H1 (cell line): Measurements from ENCODE around the gene LYPD4. TPM values are rescaled to one million over a fixed set of nuclear protein-coding genes. Genes with fewer than 3 reads are reported as not detected.

Experiments
- CTCF ChIA-PET: fragments of 300-600 bp; sonication (Branson Sonifier 250); formaldehyde crosslinking; loops from one replicate; lab custom pipeline; 2021; ENCODE audit not compliant: partially characterized antibody; lab: Charles Lee
- POLR2A ChIA-PET: fragments of 300-600 bp; sonication (Branson Sonifier 250); formaldehyde crosslinking; loops from one replicate; lab custom pipeline; 2021; ENCODE audit warnings: inconsistent platforms; ENCODE audit not compliant: partially characterized antibody; lab: Charles Lee
- DNase-seq, 2 experiments: peaks; one replicate each; pipeline versions ENCODE4 v3.0.0 to v3.0.0-alpha.2; 2010 to 2022; ENCODE audit warnings: low spot score in 2 of 2, low read depth in 1 of 2, mixed read lengths in 1 of 2
- FAIRE-seq: peaks from 2 replicates; lab custom pipeline; 2011; peaks lifted over from hg19 to GRCh38; lab: Jason Lieb, UNC
- H2AFZ ChIP-seq: 2 replicates; pipeline ENCODE4 v1.8.1; 2012; ENCODE audit warnings: low read length, inconsistent platforms
- H2AK5ac ChIP-seq: 2 replicates; pipeline ENCODE4 v1.6.1; 2013; ENCODE audit warnings: low read depth, low read length
- H2BK120ac ChIP-seq: replicated peaks from 2 replicates; pipeline ENCODE3; 2013; ENCODE audit warnings: low read depth, low read length, inconsistent platforms
- H2BK12ac ChIP-seq: 2 replicates; pipeline ENCODE4 v1.6.1; 2013; ENCODE audit warnings: low read depth, low read length
- H2BK15ac ChIP-seq: 2 replicates; pipeline ENCODE4 v1.6.1; 2013; ENCODE audit warnings: low read length
- H2BK20ac ChIP-seq: 2 replicates; pipeline ENCODE4 v1.6.1; 2013; ENCODE audit warnings: low read length
- H2BK5ac ChIP-seq: 2 replicates; pipeline ENCODE4 v1.6.1; 2013; ENCODE audit warnings: low read depth, low read length
- H3K14ac ChIP-seq: 2 replicates; pipeline ENCODE4 v1.6.1; 2013; ENCODE audit warnings: inconsistent platforms; ENCODE audit not compliant: insufficient read length
- H3K18ac ChIP-seq: 2 replicates; pipeline ENCODE4 v1.6.1; 2013; ENCODE audit warnings: low read length; ENCODE audit errors: extremely low read depth
- H3K23ac ChIP-seq: 2 replicates; pipeline ENCODE4 v1.6.1; 2013; ENCODE audit warnings: inconsistent platforms; ENCODE audit not compliant: insufficient read length
- H3K23me2 ChIP-seq: 2 replicates; pipeline ENCODE4 v1.6.1; 2013; ENCODE audit warnings: low read depth, low read length
- H3K27ac ChIP-seq: 2 replicates; pipeline ENCODE4 v1.6.1; 2011; ENCODE audit warnings: low read depth, low read length, inconsistent platforms
- H3K27me3 ChIP-seq, 4 experiments: replicated peaks in 1 of 4; 1 replicate in 1 of 4; 2 replicates in 3 of 4; pipeline versions ENCODE4 v1.6.1 to v1.8.1; 2011 to 2013; ENCODE audit warnings: low read length in 3 of 4, mild to moderate bottlenecking in 3 of 4, inconsistent platforms in 2 of 4, mixed read lengths in 2 of 4, moderate library complexity in 1 of 4; ENCODE audit not compliant: control insufficient read depth in 3 of 4, insufficient read depth in 3 of 4; ENCODE audit errors: extremely low read depth in 1 of 4
- H3K36me3 ChIP-seq, 4 experiments: 2 replicates each; pipeline versions ENCODE4 v1.6.1 to v1.8.1; 2011 to 2013; ENCODE audit warnings: mild to moderate bottlenecking in 4 of 4, low read length in 3 of 4, moderate library complexity in 2 of 4, control low read depth in 1 of 4, inconsistent platforms in 1 of 4; ENCODE audit not compliant: insufficient read depth in 4 of 4, control insufficient read depth in 2 of 4
- H3K4ac ChIP-seq: replicated peaks from 2 replicates; pipeline ENCODE3; 2013; ENCODE audit warnings: low read length, low read depth, mixed read lengths, inconsistent platforms; ENCODE audit not compliant: insufficient read length
- H3K4me1 ChIP-seq, 4 experiments: replicated peaks in 1 of 4; 1 replicate in 1 of 4; 2 replicates in 3 of 4; pipeline versions ENCODE4 v1.6.1 to v1.8.1; 2011 to 2013; ENCODE audit warnings: low read length in 3 of 4, inconsistent platforms in 2 of 4, mixed read lengths in 1 of 4; ENCODE audit not compliant: insufficient read depth in 4 of 4, control insufficient read depth in 3 of 4
- H3K4me2 ChIP-seq, 2 experiments: 2 replicates each; pipeline versions ENCODE4 v1.6.1 to v1.8.1; 2011 to 2013; ENCODE audit warnings: low read depth in 2 of 2, low read length in 2 of 2, control low read depth in 1 of 2, inconsistent platforms in 1 of 2, mild to moderate bottlenecking in 1 of 2; ENCODE audit not compliant: insufficient read depth in 1 of 2
- H3K4me3 ChIP-seq, 4 experiments: fragments of 200-600, 300-600 bp in 1 of 4; sonication (generic), shearing (Covaris generic), sonication (Bioruptor Twin) in 1 of 4; 2 replicates each; pipeline versions ENCODE4 v1.5.1 to v1.8.1; 2011 to 2016; ENCODE audit warnings: low read length in 4 of 4, low read depth in 3 of 4, control low read depth in 2 of 4, inconsistent platforms in 2 of 4, mild to moderate bottlenecking in 2 of 4, mixed read lengths in 1 of 4, moderate library complexity in 1 of 4; ENCODE audit not compliant: insufficient read depth in 2 of 4; ENCODE audit errors: extremely low read depth in 1 of 4
- H3K56ac ChIP-seq: replicated peaks from 2 replicates; pipeline ENCODE3; 2013; ENCODE audit warnings: low read depth, mild to moderate bottlenecking, mixed read lengths, low read length, inconsistent platforms; ENCODE audit not compliant: insufficient read length
- H3K79me1 ChIP-seq: 2 replicates; pipeline ENCODE4 v1.6.1; 2013; ENCODE audit warnings: low read depth, low read length, control low read depth
- H3K79me2 ChIP-seq, 2 experiments: 2 replicates each; pipeline versions ENCODE4 v1.6.1 to v1.8.1; 2012 to 2013; ENCODE audit warnings: low read length in 2 of 2, mild to moderate bottlenecking in 2 of 2, inconsistent platforms in 1 of 2; ENCODE audit not compliant: insufficient read depth in 2 of 2, control insufficient read depth in 1 of 2
- H3K9ac ChIP-seq, 4 experiments: replicated peaks in 1 of 4; 1 replicate in 1 of 4; 2 replicates in 3 of 4; pipeline versions ENCODE4 v1.6.1 to v1.8.1; 2011 to 2013; ENCODE audit warnings: low read depth in 3 of 4, low read length in 3 of 4, control low read depth in 2 of 4, mild to moderate bottlenecking in 2 of 4, moderate library complexity in 2 of 4, inconsistent platforms in 1 of 4; ENCODE audit errors: extremely low read depth in 1 of 4
- H3K9me3 ChIP-seq, 2 experiments: 2 replicates each; pipeline versions ENCODE4 v1.6.1 to v1.8.1; 2012 to 2013; ENCODE audit warnings: mild to moderate bottlenecking in 2 of 2, moderate library complexity in 2 of 2, control low read depth in 1 of 2, inconsistent platforms in 1 of 2, low read depth in 1 of 2, low read length in 1 of 2, mixed read lengths in 1 of 2; ENCODE audit not compliant: insufficient read depth in 2 of 2
- H4K20me1 ChIP-seq, 2 experiments: replicated peaks in 1 of 2; 2 replicates each; pipeline versions ENCODE3 to v1.8.1; 2011 to 2013; ENCODE audit warnings: inconsistent platforms in 2 of 2, low read length in 2 of 2, mild to moderate bottlenecking in 1 of 2; ENCODE audit not compliant: insufficient read depth in 2 of 2, control insufficient read depth in 1 of 2
- H4K5ac ChIP-seq: 2 replicates; pipeline ENCODE4 v1.6.1; 2013; ENCODE audit warnings: low read length, low read depth, mixed read lengths, inconsistent platforms; ENCODE audit not compliant: insufficient read length
- H4K8ac ChIP-seq: 2 replicates; pipeline ENCODE4 v1.8.0; 2013; ENCODE audit warnings: mild to moderate bottlenecking, moderate library complexity, low read length, inconsistent platforms; ENCODE audit not compliant: insufficient read depth; ENCODE audit errors: extremely low read depth
- H4K91ac ChIP-seq: replicated peaks from 2 replicates; pipeline ENCODE3; 2013; ENCODE audit warnings: low read length, mixed read lengths, inconsistent platforms; ENCODE audit not compliant: insufficient read length
- BCL11A ChIP-seq, 2 experiments: IDR thresholded peaks; one replicate each; pipeline ENCODE4 v1.6.1; 2011; ENCODE audit warnings: low read depth in 2 of 2, low read length in 2 of 2, mild to moderate bottlenecking in 2 of 2
- BRCA1 ChIP-seq: IDR thresholded peaks from 2 replicates; pipeline ENCODE4 v1.6.1; 2012; ENCODE audit warnings: low read depth, low read length, improper control_type of control experiment
- CEBPB ChIP-seq: IDR thresholded peaks from 2 replicates; pipeline ENCODE4 v1.6.1; 2012; ENCODE audit warnings: low read depth, low read length
- EGR1 ChIP-seq: IDR thresholded peaks from 2 replicates; pipeline ENCODE4 v1.6.1; 2011; ENCODE audit warnings: low read depth, low read length, borderline replicate concordance
- FOSL1 ChIP-seq: IDR thresholded peaks from 2 replicates; pipeline ENCODE4 v1.6.1; 2011; ENCODE audit warnings: mild to moderate bottlenecking, low read depth, low read length, moderate library complexity; ENCODE audit not compliant: insufficient read depth
- GTF2F1 ChIP-seq: IDR thresholded peaks from 2 replicates; pipeline ENCODE4 v1.6.1; 2012; ENCODE audit warnings: low read depth, low read length, improper control_type of control experiment, borderline replicate concordance
- JUN ChIP-seq: IDR thresholded peaks from 2 replicates; pipeline ENCODE4 v1.6.1; 2011; ENCODE audit warnings: low read depth, mild to moderate bottlenecking, improper control_type of control experiment, low read length
- RAD21 ChIP-seq, 2 experiments: IDR thresholded peaks in 1 of 2; conservative IDR thresholded peaks in 1 of 2; 2 replicates each; pipeline ENCODE4 v1.6.1; 2011; ENCODE audit warnings: low read depth in 2 of 2, low read length in 2 of 2, improper control_type of control experiment in 1 of 2, inconsistent platforms in 1 of 2, mild to moderate bottlenecking in 1 of 2, moderate library complexity in 1 of 2
- SAP30 ChIP-seq: fragments of 300-600 bp; sonication (generic); IDR thresholded peaks from 2 replicates; pipeline ENCODE4 v1.7.1; 2012; ENCODE audit warnings: low read length, moderate library complexity, mild to moderate bottlenecking, inconsistent platforms; ENCODE audit not compliant: insufficient read depth, insufficient replicate concordance
- SP1 ChIP-seq: IDR thresholded peaks from 2 replicates; pipeline ENCODE4 v1.6.1; 2011; ENCODE audit warnings: low read depth, low read length
- SUZ12 ChIP-seq: fragments of 200-600 bp; sonication (generic); IDR thresholded peaks from 2 replicates; pipeline ENCODE4 v1.6.1; 2012; ENCODE audit warnings: mild to moderate bottlenecking, inconsistent platforms, low read length, moderate library complexity, mixed read lengths
- TBP ChIP-seq: IDR thresholded peaks from 2 replicates; pipeline ENCODE4 v1.6.1; 2011; ENCODE audit warnings: low read depth, low read length, improper control_type of control experiment
- WGBS, 2 experiments: shearing (Covaris generic) in 1 of 2; methylation state at CpG; one replicate each; pipeline versions ENCODE4 v1.1.6 to v1.1.7; 2013 to 2015; ENCODE audit warnings: low lambda C conversion rate in 2 of 2, mixed read lengths in 2 of 2, inconsistent platforms in 1 of 2, low coverage in 1 of 2, missing lambda C conversion rate in 1 of 2; ENCODE audit not compliant: insufficient replicate concordance in 2 of 2, insufficient coverage in 1 of 2, insufficient read length in 1 of 2; ENCODE audit errors: extremely low coverage in 1 of 2, missing lambda C conversion rate in 1 of 2; 5-methylcytosine and 5-hydroxymethylcytosine counted together
- polyA plus RNA-seq, 7 experiments: library from polyadenylated mRNA; depleted of rRNA in 3 of 7; stranded (reverse) in 5 of 7; unstranded in 2 of 7; fragments of >200 nt in 5 of 7; fragments of 200-250 nt in 2 of 7; gene quantifications; 1 replicate in 5 of 7; 2 replicates in 1 of 7; 4 replicates in 1 of 7; pipeline versions ENCODE4 v1.2.1 to v1.2.3, GENCODE V29; 2011 to 2013; ENCODE audit warnings: missing spikeins in 2 of 7, mixed read lengths in 2 of 7
- total RNA-seq: library from RNA; stranded (reverse); fragmentation: NEBNext Ultra II Directional; extraction: Animal tissue kit (Norgen Biotek cat#: 25700); gene quantifications from 2 replicates; pipeline ENCODE4 v1.2.1, GENCODE V29; 2021
- TF ChIP-seq, protein P1 (sequence below): IDR thresholded peaks from 2 replicates; pipeline ENCODE4 v1.6.1; 2012; ENCODE audit warnings: inconsistent platforms

LYPD4 gene
- total and polyA plus RNA-seq, 2 of the 8 experiments (the other 6 are each of a cell fraction or from before 2014, with no cell fraction given), result 0.06 TPM; not detected in 1

DNA sequence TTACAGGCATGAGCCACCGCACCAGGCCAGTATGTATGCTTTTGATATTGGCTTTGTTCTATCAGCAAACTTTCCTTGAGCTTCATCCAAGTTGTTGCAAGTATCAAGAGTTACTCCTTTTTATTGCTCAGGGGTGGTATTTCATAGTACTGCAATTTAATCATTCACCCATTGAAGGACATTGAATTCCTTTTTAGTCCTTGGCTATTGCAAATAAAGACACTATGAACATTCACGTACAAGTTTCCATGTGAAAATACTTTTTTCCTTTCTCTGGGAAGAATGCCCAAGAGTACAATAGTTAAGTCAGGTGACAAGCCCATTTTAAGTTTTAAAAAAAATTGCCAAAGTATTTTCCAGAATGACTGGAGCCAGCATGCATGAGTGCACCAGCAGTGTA is 27.7 kb downstream of the LYPD4 start:
- Histone ChIP-seq H2BK120ac (no peak overlapping the region), H3K36me3 (no peaks in the 10 kb centered on the region), H3K56ac (no peak overlapping the region), H4K20me1 (peaks cover 0 to 1% of the 10 kb centered on the region in 2 experiments), H2AK5ac (no peak overlapping the region), H4K5ac (no peak overlapping the region), H3K23me2 (no peaks in the 10 kb centered on the region), H3K4ac (no peak overlapping the region), H3K4me1 (no peaks in the 10 kb centered on the region), H4K8ac (no peak overlapping the region), H2AFZ (no peak overlapping the region), H3K18ac (no peak overlapping the region), H2BK15ac (no peak overlapping the region), H3K4me2 (no peak overlapping the region), H3K23ac (no peak overlapping the region), H3K14ac (no peak overlapping the region), H3K9ac (no peak overlapping the region), H3K79me1 (no peaks in the 10 kb centered on the region; the same call in 1 of the 2 replicates), H3K27me3 (no peaks in the 10 kb centered on the region), H4K91ac (no peak overlapping the region), H2BK20ac (no peak overlapping the region), H2BK12ac (no peak overlapping the region), H3K79me2 (no peaks in the 10 kb centered on the region), H3K4me3 (no peak overlapping the region), H3K27ac (no peak overlapping the region), H2BK5ac (no peak overlapping the region), H3K9me3 (peaks cover 34 to 40% of the 10 kb centered on the region in 2 experiments)
- no peak for FAIRE-seq
- POLR2A ChIA-PET, result no interaction called here
- WGBS, 2 experiments, result 88% methylated on average over 2 of the region's 2 CpGs; no CpG with 5 or more reads in 1 of the 2 experiments
- no peak for DNase-seq
- CTCF ChIA-PET, result interaction anchor here (0.6 kb wide), 1 partner anchor 600 kb away, joined by 3 read pairs; no protein-coding TSS in a partner anchor
- TF ChIP-seq BCL11A (IDR thresholded peaks at IDR 0.05; ENCODE audit: low read depth in 2 of 2, low read length in 2 of 2), result no peak
- no peak for TF ChIP-seq SAP30
- TF ChIP-seq, protein P1, sequence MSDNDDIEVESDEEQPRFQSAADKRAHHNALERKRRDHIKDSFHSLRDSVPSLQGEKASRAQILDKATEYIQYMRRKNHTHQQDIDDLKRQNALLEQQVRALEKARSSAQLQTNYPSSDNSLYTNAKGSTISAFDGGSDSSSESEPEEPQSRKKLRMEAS, result no peak
- no peak for TF ChIP-seq SUZ12
- TF ChIP-seq CEBPB, result no peak
- TF ChIP-seq TBP, result no peak
- no peak for TF ChIP-seq BRCA1
- TF ChIP-seq JUN, result no peak
- TF ChIP-seq GTF2F1, result no peak
- TF ChIP-seq FOSL1, result no peak
- TF ChIP-seq RAD21 (IDR thresholded peaks at IDR 0.05 in 1 of 2, conservative IDR thresholded peaks at IDR 0.05 in 1 of 2; ENCODE audit: low read depth in 2 of 2, low read length in 2 of 2), result no peak
- no peak for TF ChIP-seq SP1
- TF ChIP-seq EGR1, result no peak
